Articular chondrocyte of knee joint (primary cell): ENCODE measurements around the gene ARL6IP4. TPM values are rescaled to one million over a fixed set of nuclear protein-coding genes. Genes with fewer than 3 reads are reported as not detected.

Experiments
- small RNA-seq: library from RNA; depleted of rRNA; stranded (forward); fragments of <200 nt; gene quantifications from one replicate; pipeline ENCODE3, GENCODE V24; 2012
- total RNA-seq: library from RNA; depleted of rRNA; stranded (reverse); fragments of >200 nt; gene quantifications from 2 replicates; pipeline ENCODE4 v1.2.3, GENCODE V29; 2012

Gene ARL6IP4
- total RNA-seq, result 140 and 154 TPM in 2 replicates

GRCh38 chr12:122980183-122981035, at the start of gene ARL6IP4:
ARL6IP4 (plus strand) TSS chr12:122980681; CDS start chr12:122981140, 459 bp downstream.

DNA sequence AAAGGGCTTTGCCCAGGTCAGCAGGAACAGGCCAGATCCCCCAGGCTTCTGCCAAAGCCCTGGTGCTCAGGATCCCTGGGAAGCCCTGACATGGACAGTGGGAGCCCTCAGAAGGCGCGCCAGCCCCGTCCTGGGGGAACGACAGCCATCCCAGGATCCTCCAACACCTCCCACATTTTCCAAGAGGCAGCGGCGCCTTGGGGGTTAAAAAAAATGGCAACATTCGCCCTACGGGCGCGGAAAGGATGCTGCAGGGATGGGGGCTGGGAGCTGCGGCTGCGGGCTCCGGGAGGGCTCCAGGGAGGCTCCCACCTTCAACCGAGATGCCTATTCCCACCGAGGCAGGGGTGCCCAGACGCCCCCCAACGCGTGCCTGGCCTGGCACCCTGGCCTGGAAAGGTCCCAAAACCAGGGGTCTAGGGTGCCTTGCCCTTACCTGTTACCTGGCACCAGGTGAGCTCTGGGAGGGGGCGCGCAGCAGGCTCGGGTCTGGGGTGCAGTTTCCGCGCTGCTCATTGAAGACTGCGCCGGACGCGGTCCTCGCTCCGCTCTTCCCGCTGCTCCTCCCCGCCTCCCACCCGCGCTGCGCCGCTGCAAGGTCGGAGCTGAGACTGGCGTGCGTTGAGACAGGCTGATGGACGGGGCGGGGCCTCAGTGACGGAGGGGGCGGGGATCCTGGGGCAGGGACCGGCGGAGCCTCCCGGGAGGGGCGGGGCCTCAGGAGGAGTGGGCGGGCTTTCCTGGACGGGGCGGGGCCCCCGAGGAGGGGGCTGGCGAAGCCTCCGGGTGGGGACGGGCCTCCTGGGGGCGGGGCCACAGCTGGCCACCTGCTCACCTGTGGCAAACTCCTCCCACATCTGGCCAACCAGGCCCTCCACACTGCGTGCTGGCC, 14.4 kb upstream of the ARL6IP4 start, which contains the start of gene ABCB9:
Gene ABCB9 (minus strand): TSS at position 613 of the 892 bp plus-strand sequence. CDS start 6,228 bp downstream, outside the sequence.

GRCh38 chr12:122974892-122975789, 5.3 kb upstream of the ARL6IP4 start, which contains the start of gene OGFOD2:
OGFOD2 (plus strand) TSS chr12:122975244; CDS start chr12:122975252, 8 bp downstream.

Small RNAs within 50 kb of the gene (small RNA-seq; reads per million reads assigned to genes)
- 0.69 reads per million, percentile 25 among the genes with 10 or more reads in this experiment for gene ARL6IP4
- gene MIR4304, result not detected

Other genes starting within 250 kb of the ARL6IP4 start
- gene HCAR1, start 249.8 kb upstream of the ARL6IP4 start, total RNA-seq, result 0.22 and 0.26 TPM in 2 replicates
- 48.1 and 51.4 TPM in 2 replicates for gene DENR, start 227.9 kb upstream of the ARL6IP4 start, total RNA-seq
- 0.86 and 0.91 TPM in 2 replicates for gene CCDC62, start 206.1 kb upstream of the ARL6IP4 start, total RNA-seq
- gene HIP1R, start 145.2 kb upstream of the ARL6IP4 start, total RNA-seq, result 12.2 and 14.5 TPM in 2 replicates
- gene VPS37B, start 84.6 kb upstream of the ARL6IP4 start, total RNA-seq, result 18.6 and 20.6 TPM in 2 replicates
- 8.3 and 9.4 TPM in 2 replicates for gene ABCB9, start 14.2 kb upstream of the ARL6IP4 start, total RNA-seq
- gene OGFOD2, start 5.4 kb upstream of the ARL6IP4 start, total RNA-seq, result 7.1 and 9.4 TPM in 2 replicates
- gene PITPNM2, start 170.4 kb downstream of the ARL6IP4 start, total RNA-seq, result 7.5 and 7.6 TPM in 2 replicates